Body of pancreas (tissue), 4 donors: ENCODE data around the gene KNCN. TPM values are rescaled to one million over a fixed set of nuclear protein-coding genes. Genes with fewer than 3 reads are reported as not detected.

Source experiments
- ATAC-seq: fragments of 150-250 bp; one replicate; pipeline ENCODE4 v1.9.1; 2016
- DNase-seq, 4 donors: peaks; one replicate each; pipeline ENCODE4 v3.0.0-alpha.2; 2019
- H3K27ac ChIP-seq, 4 donors: fragments of 200-600 bp; sonication (generic); 1 replicate in 3 of 4; 2 replicates in 1 of 4; pipeline versions ENCODE4 v1.5.1 to v1.6.1; 2016 to 2019; ENCODE audit warnings: mild to moderate bottlenecking in 1 of 4, mixed read lengths in 1 of 4, moderate library complexity in 1 of 4
- H3K27me3 ChIP-seq, 2 donors: fragments of 200-600 bp; sonication (generic); one replicate each; pipeline ENCODE4 v1.6.0; 2016; ENCODE audit warnings: mild to moderate bottlenecking in 1 of 2
- H3K36me3 ChIP-seq, 2 donors: fragments of 200-600 bp; sonication (generic); replicated peaks in 1 of 2; 2 replicates each; pipeline ENCODE4 v1.5.1; 2016; ENCODE audit warnings: low read depth in 2 of 2; ENCODE audit not compliant: insufficient read depth in 1 of 2
- H3K4me1 ChIP-seq: fragments of 200-600 bp; sonication (generic); one replicate; pipeline ENCODE4 v1.6.0; 2016
- H3K4me3 ChIP-seq, 2 donors: fragments of 200-600 bp; sonication (generic); 1 replicate in 1 of 2; 2 replicates in 1 of 2; pipeline ENCODE4 v1.5.1; 2016 to 2019
- H3K9me3 ChIP-seq, 3 donors: fragments of 200-600 bp; sonication (generic); 1 replicate in 2 of 3; 2 replicates in 1 of 3; pipeline ENCODE4 v1.5.1; 2016
- POLR2A ChIP-seq, 3 donors: fragments of 450-650 bp; IDR thresholded peaks; one replicate each; pipeline ENCODE4 v1.6.1; 2016; ENCODE audit warnings: antibody characterized with exemption in 3 of 3, mild to moderate bottlenecking in 2 of 3
- WGBS, 2 donors: methylation state at CpG; one replicate each; pipeline ENCODE4 v1.1.5; 2017; 5-methylcytosine and 5-hydroxymethylcytosine counted together
- intact Hi-C: fragments of 100-400 bp; cut with DNase I; formaldehyde crosslinking; loops from one replicate; pipeline ENCODE4 v1.15.1; 2023
- total RNA-seq, 2 donors: library from RNA; depleted of rRNA; stranded (reverse); fragments of >200 nt; gene quantifications; one replicate each; pipeline ENCODE4 v1.1.0, GENCODE V29; 2016
- TF ChIP-seq, protein P1 (sequence below), 7 experiments: fragments of 450-650 bp in 4 of 7; fragments of 200-600 bp in 3 of 7; sonication (generic) in 3 of 7; IDR thresholded peaks; one replicate each; pipeline ENCODE4 v1.5.1; 2016 to 2019; ENCODE audit warnings: antibody characterized with exemption in 7 of 7

Gene KNCN
- total RNA-seq = not detected

DNA sequence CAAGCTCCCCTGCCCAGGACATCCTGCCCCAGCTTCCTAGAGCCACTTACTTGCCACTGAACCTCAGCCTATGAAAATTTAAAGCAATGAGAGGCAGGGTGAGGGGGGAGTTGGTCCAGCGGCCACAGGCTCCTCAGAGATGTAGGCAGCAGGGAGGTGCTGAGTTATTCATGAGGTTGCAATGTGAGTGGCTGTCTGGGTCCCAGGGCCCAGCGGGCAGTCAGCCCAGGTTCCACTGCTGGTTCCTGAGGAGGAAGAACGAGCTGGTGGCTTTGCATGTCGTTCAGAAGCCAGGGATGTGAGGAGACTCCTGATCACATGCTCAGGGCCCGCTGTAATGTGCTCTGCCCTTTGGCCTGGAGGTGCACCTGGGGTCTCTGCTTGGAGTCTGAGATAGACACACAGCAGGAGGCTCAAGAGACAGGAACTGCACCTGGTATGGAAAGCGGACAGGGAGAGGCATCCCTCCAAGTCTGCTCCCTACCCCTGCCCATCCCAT is at the start of gene KNCN:
TSS of gene KNCN (minus strand) at position 51 of the 499 bp plus-strand sequence. CDS start 432 bp downstream, outside the sequence.
- Histone ChIP-seq H3K36me3 (no peaks in the 10 kb centered on the region), H3K9me3 (no peaks in the 10 kb centered on the region), H3K4me3 (no peak within 1 kb of the TSS), H3K4me1 (no peaks in the 10 kb centered on the region), H3K27ac (no peak within 1 kb of the TSS), H3K27me3 (no peaks in the 10 kb centered on the region)
- intact Hi-C loops = no loop called here
- WGBS, 2 donors = 61 to 69% methylated on average over 6 of the region's 6 CpGs
- no peak for DNase-seq
- no peak for TF ChIP-seq POLR2A (IDR thresholded peaks at IDR 0.05)
- TF ChIP-seq, protein P1, sequence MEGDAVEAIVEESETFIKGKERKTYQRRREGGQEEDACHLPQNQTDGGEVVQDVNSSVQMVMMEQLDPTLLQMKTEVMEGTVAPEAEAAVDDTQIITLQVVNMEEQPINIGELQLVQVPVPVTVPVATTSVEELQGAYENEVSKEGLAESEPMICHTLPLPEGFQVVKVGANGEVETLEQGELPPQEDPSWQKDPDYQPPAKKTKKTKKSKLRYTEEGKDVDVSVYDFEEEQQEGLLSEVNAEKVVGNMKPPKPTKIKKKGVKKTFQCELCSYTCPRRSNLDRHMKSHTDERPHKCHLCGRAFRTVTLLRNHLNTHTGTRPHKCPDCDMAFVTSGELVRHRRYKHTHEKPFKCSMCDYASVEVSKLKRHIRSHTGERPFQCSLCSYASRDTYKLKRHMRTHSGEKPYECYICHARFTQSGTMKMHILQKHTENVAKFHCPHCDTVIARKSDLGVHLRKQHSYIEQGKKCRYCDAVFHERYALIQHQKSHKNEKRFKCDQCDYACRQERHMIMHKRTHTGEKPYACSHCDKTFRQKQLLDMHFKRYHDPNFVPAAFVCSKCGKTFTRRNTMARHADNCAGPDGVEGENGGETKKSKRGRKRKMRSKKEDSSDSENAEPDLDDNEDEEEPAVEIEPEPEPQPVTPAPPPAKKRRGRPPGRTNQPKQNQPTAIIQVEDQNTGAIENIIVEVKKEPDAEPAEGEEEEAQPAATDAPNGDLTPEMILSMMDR (IDR thresholded peaks at IDR 0.05) = no peak
- ATAC-seq = no peak

DNA sequence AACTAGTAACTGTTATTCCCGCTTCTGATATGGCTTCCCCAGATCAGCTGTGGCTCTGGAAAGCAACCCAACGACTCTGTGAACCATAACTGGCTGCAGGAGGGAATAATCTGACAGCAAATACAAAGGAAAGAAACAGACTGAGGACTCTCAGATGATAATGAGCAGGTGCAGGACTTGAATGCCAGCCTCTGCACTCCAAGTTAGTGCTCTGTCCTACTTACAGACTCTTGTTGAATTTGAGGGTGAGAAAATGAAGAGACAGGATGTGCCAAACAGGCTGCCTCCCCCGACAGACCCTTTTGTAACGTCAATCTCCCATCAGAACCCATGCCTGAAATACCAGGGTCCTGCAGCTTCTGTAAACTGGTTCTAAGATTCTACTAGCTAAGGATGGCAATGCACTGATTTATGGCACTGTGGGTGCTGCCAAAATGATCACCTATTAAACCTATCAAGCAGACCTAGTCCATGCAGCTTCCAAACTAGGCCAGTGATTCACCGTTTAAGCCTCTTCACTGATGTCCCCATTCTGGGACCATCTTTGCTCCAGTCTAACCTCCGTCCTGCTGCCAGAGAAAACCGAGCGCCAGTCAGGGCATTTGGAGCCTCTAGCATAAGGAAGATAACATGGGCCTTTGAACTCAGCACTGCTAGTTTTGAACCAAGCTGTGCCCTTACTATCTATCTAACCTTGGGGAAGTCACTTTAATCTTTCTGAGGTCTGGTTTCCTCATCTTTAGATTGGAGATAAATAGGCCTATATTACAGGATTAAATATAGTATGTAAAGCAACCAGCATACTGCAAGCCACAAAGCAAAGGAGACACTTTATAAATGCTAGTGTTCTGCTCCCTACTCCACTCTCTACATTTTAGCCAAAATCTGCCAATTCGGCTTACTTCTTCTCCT is 47.9 kb upstream of the KNCN start:
- Histone ChIP-seq H3K9me3 (no peaks in the 10 kb centered on the region), H3K4me3 (no peak overlapping the region), H3K27ac (peak overlapping the region; percentile 51 to 93 (median 76)), H3K36me3 (no peaks in the 10 kb centered on the region), H3K4me1 (peaks cover 81% of the 10 kb centered on the region), H3K27me3 (no peaks in the 10 kb centered on the region)
- WGBS, 2 donors = 24 to 30% methylated on average over 9 of the region's 9 CpGs
- DNase-seq (no peak), ATAC-seq (no peak)
- intact Hi-C loops = no loop called here
- TF ChIP-seq POLR2A (IDR thresholded peaks at IDR 0.05) = no peak

DNA sequence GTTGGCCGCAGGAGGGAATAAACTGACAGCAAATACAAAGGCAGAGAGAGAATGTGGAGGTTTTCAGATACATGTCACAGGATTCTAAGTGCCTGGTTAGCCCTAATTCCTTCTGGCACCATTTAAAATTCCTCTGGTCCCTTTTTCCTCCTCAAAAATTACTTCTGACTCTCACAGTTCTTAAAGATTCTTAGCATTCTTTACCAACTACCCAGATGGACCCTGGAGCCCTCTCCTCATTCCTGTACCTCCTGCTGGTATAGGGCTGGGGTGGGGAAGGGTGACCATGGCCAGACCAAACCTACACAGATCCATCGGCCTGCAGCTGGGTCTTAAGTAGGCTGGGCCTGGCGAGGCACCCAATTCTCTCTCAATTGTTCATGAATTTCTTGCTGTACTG is 45.4 kb upstream of the KNCN start:
- WGBS, 2 donors = 66 to 74% methylated on average over 3 of the region's 3 CpGs
- DNase-seq (no peak), ATAC-seq (no peak)
- H3K4me1 ChIP-seq = peaks cover 66% of the 10 kb centered on the region
- no peak for TF ChIP-seq POLR2A (IDR thresholded peaks at IDR 0.05)
- TF ChIP-seq, protein P1 (IDR thresholded peaks at IDR 0.05) = no peak
- peaks cover 7 to 8% of the 10 kb centered on the region in 2 donors for H3K36me3 ChIP-seq
- intact Hi-C loops = no loop called here
- no peaks in the 10 kb centered on the region for H3K9me3 ChIP-seq
- peak overlapping the region in 1 of 4 donors; percentile 4 for H3K27ac ChIP-seq
- H3K27me3 ChIP-seq = no peaks in the 10 kb centered on the region
- H3K4me3 ChIP-seq = no peak overlapping the region

DNA sequence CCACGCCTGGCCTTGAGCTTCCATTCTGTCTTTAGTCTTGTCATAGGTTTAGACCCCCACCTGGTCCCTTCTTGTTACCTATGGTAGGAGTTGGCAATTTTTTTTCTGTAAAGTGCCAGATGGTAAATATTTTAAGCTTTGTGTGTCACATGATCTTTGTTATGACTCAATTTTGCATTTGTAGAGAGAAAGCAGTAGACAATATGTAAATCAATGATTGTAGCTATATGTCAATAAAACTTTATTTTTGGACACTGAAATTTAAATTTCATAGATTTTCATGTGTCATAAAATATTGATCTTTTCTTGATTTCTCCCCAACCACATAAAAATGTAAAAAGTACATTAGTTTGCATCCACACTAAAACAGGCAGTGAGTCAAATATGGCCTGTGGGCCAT is 44.6 kb upstream of the KNCN start:
- DNase-seq (no peak), ATAC-seq (no peak)
- H3K27ac ChIP-seq = peak overlapping the region in 2 of 4 donors; percentile 19 to 65
- H3K4me3 ChIP-seq = no peak overlapping the region
- intact Hi-C loops = no loop called here
- H3K27me3 ChIP-seq = no peaks in the 10 kb centered on the region
- TF ChIP-seq POLR2A (IDR thresholded peaks at IDR 0.05) = no peak
- TF ChIP-seq, protein P1 (IDR thresholded peaks at IDR 0.05) = no peak
- WGBS, 2 donors = 93 to 100% methylated on average over 1 of the region's 1 CpG
- H3K9me3 ChIP-seq = no peaks in the 10 kb centered on the region
- H3K36me3 ChIP-seq = peaks cover 8 to 15% of the 10 kb centered on the region in 2 donors
- peaks cover 59% of the 10 kb centered on the region for H3K4me1 ChIP-seq

DNA sequence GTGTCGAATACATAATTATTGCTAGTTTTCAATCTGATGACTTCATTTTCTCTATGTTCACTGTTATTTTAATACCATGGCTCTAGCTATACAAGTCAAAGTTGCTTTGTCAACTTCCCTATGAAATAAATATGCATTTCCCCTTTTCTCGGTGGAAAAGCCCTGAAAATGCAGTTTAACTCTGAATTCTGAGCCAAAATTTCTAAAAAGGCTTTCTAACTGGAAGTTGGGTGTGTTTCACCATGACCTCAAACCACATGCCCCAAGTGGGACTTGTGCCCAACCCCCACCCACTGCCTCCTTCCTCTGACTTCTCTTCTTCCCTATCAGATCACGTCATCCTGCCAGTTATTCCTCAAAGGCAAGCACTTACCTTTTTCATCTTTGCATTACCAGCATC is 43.7 kb upstream of the KNCN start:
- Histone ChIP-seq H3K27me3 (no peaks in the 10 kb centered on the region), H3K4me1 (peaks cover 52% of the 10 kb centered on the region), H3K9me3 (no peaks in the 10 kb centered on the region), H3K4me3 (no peak overlapping the region), H3K36me3 (peaks cover 8 to 19% of the 10 kb centered on the region in 2 donors), H3K27ac (peak overlapping the region in 2 of 4 donors; percentile 28 to 65)
- WGBS, 2 donors = 63 to 72% methylated on average over 3 of the region's 3 CpGs
- intact Hi-C loops = no loop called here
- ATAC-seq (no peak), DNase-seq (peak in 3 of 4 donors; percentile 28 to 76 (median 49))
- TF ChIP-seq POLR2A (IDR thresholded peaks at IDR 0.05) = no peak
- TF ChIP-seq, protein P1 (IDR thresholded peaks at IDR 0.05) = no peak
